Effector memory CD4-positive, alpha-beta T cell (primary cell): ENCODE data around the gene KLK8.

Experiments
- DNase-seq, 3 donors: peaks; one replicate each; pipeline ENCODE4 v3.0.0-alpha.2; 2020
- H3K27ac ChIP-seq: 2 replicates; pipeline ENCODE4 v1.7.0; 2013; ENCODE audit warnings: mild to moderate bottlenecking, low read length, moderate library complexity; ENCODE audit not compliant: insufficient read depth, poor library complexity, severe bottlenecking
- H3K27me3 ChIP-seq: replicated peaks from 2 replicates; pipeline ENCODE4 v1.7.0; 2013; ENCODE audit warnings: mild to moderate bottlenecking, low read length; ENCODE audit not compliant: insufficient read depth, control insufficient read depth, poor library complexity, severe bottlenecking
- H3K36me3 ChIP-seq: 2 replicates; pipeline ENCODE4 v1.7.0; 2013; ENCODE audit warnings: mild to moderate bottlenecking, low read length, moderate library complexity; ENCODE audit not compliant: control insufficient read depth, insufficient read depth
- H3K4me1 ChIP-seq: 2 replicates; pipeline ENCODE4 v1.7.0; 2013; ENCODE audit warnings: low read length, mild to moderate bottlenecking; ENCODE audit not compliant: control insufficient read depth, insufficient read depth, poor library complexity, severe bottlenecking
- H3K4me3 ChIP-seq: 2 replicates; pipeline ENCODE4 v1.7.0; 2013; ENCODE audit warnings: low read length, low read depth, mild to moderate bottlenecking; ENCODE audit not compliant: insufficient read depth, poor library complexity, severe bottlenecking
- H3K9me3 ChIP-seq: 2 replicates; pipeline ENCODE4 v1.7.0; 2013; ENCODE audit warnings: mild to moderate bottlenecking, low read length, moderate library complexity; ENCODE audit not compliant: control insufficient read depth

The KLK8 gene

GRCh38 chr19:51029718-51030117 is 28.3 kb upstream of the KLK8 start:
- Histone ChIP-seq H3K4me3 (no peak overlapping the region), H3K9me3 (no peaks in the 10 kb centered on the region), H3K27ac (no peak overlapping the region), H3K36me3 (no peaks in the 10 kb centered on the region), H3K27me3 (peaks cover 2% of the 10 kb centered on the region), H3K4me1 (no peaks in the 10 kb centered on the region)
- DNase-seq, result no peak

- no peaks in the 10 kb centered on the region for H3K9me3 ChIP-seq
- H3K4me3 ChIP-seq, result no peak overlapping the region
- H3K36me3 ChIP-seq, result no peaks in the 10 kb centered on the region
- H3K27me3 ChIP-seq, result peaks cover 2% of the 10 kb centered on the region
- no peak for DNase-seq
- no peaks in the 10 kb centered on the region for H3K4me1 ChIP-seq
- H3K27ac ChIP-seq, result no peak overlapping the region
Measured at GRCh38 chr19:51027873-51028272, 26.5 kb upstream of the KLK8 start.

DNA sequence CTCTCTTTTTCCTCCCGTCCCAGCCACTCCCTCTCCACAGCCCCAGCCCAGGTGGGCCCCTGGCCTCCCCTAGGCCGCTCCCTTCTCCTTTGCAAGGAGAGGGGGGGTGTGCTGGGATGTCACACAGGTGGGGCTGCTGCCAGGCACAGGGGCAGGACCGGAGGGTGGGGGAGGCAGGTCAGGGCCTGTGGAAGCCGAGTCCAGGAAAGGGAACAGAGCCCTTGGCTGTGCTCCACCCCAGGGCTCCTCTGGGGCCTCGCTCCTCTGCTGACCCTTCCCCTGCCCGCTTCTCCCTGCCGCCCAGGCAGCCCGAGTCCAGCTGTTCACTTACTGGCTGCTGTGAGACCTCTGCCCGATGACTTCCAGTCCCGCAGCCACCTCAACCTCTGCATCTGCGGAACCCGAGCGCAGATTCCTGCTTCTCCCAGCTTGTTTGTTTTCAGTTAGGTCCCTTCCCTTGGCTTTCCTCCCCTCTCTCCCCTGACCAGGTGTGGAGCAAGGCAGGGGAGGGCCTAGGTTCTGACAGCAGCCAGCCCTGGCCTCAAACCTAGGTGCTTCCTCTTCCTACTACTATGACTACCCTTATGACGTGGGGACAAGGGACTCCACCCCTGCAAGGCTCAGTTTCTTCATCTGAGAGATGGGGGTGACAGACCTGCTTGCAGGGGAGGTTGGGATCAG is 25.9 kb upstream of the KLK8 start:
- Histone ChIP-seq H3K4me1 (no peaks in the 10 kb centered on the region), H3K9me3 (no peaks in the 10 kb centered on the region), H3K27me3 (peaks cover 2% of the 10 kb centered on the region), H3K36me3 (no peaks in the 10 kb centered on the region), H3K4me3 (no peak overlapping the region), H3K27ac (no peak overlapping the region)
- no peak for DNase-seq

- Histone ChIP-seq H3K27ac (no peak within 1 kb of the TSS), H3K4me3 (no peak within 1 kb of the TSS), H3K9me3 (no peaks in the 10 kb centered on the region), H3K27me3 (peaks cover 2% of the 10 kb centered on the region), H3K4me1 (no peaks in the 10 kb centered on the region), H3K36me3 (no peaks in the 10 kb centered on the region)
- DNase-seq, result no peak
Measured at GRCh38 chr19:51026554-51026831, 25.1 kb upstream of the KLK8 start, which contains the start of gene KLK11. Gene KLK11 (minus strand): TSS chr19:51026616. CDS start chr19:51025631, 985 bp downstream.

GRCh38 chr19:51025809-51026553 is 24.6 kb upstream of the KLK8 start:
- no peaks in the 10 kb centered on the region for H3K4me1 ChIP-seq
- no peak for DNase-seq
- no peaks in the 10 kb centered on the region for H3K36me3 ChIP-seq
- no peak overlapping the region for H3K27ac ChIP-seq
- no peak overlapping the region for H3K4me3 ChIP-seq
- H3K9me3 ChIP-seq, result no peaks in the 10 kb centered on the region
- peaks cover 2% of the 10 kb centered on the region for H3K27me3 ChIP-seq

DNA sequence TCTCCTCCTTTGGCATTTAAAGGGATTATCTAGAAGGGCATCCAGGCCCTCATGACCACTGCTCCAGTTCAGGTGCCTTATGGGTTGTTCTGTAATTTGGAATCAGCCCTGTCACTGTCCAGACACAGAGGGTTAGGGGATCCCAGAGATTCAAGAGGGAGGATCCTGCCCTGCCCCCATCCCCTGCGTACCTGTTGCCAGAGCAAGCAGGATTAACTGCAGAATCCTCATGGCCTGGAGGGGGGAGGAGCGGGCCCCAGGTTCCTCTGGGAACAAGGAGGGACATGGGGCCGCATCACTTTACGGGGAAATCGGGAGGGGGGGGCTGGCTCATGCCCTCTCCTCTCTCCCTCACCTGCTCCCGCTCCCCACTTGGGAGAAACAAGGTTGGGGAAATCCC is 24.0 kb upstream of the KLK8 start:
- Histone ChIP-seq H3K27ac (no peak overlapping the region), H3K4me3 (no peak overlapping the region), H3K4me1 (no peaks in the 10 kb centered on the region), H3K27me3 (peaks cover 2% of the 10 kb centered on the region), H3K36me3 (no peaks in the 10 kb centered on the region), H3K9me3 (no peaks in the 10 kb centered on the region)
- DNase-seq, result no peak

DNA sequence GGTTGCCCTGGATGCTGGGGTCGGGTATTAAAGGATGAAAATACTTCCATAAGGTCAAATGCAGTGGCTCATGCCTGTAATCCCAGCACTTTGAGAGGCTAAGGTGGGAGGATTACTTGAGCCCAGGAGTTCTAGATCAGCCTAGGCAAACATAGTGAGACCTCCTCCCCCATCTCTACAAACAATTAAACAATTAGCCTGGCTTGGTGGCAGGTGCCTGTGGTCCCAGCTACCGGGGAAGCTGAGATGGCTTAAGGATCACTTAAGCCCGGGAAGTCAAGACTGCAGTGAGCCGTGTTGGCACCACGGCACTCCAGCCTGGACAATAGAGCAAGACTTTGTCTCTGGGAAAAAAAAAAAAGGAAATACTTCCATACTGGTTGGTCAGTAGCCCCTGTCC is 23.5 kb upstream of the KLK8 start:
- Histone ChIP-seq H3K27me3 (peaks cover 5% of the 10 kb centered on the region), H3K27ac (no peak overlapping the region), H3K4me1 (no peaks in the 10 kb centered on the region), H3K36me3 (no peaks in the 10 kb centered on the region), H3K9me3 (no peaks in the 10 kb centered on the region), H3K4me3 (no peak overlapping the region)
- no peak for DNase-seq

- Histone ChIP-seq H3K4me3 (no peak overlapping the region), H3K27me3 (peaks cover 15% of the 10 kb centered on the region), H3K4me1 (peaks cover 4% of the 10 kb centered on the region), H3K27ac (no peak overlapping the region), H3K36me3 (no peaks in the 10 kb centered on the region), H3K9me3 (no peaks in the 10 kb centered on the region)
- DNase-seq, result no peak
Measured at GRCh38 chr19:51023946-51024345, 22.5 kb upstream of the KLK8 start.

DNA sequence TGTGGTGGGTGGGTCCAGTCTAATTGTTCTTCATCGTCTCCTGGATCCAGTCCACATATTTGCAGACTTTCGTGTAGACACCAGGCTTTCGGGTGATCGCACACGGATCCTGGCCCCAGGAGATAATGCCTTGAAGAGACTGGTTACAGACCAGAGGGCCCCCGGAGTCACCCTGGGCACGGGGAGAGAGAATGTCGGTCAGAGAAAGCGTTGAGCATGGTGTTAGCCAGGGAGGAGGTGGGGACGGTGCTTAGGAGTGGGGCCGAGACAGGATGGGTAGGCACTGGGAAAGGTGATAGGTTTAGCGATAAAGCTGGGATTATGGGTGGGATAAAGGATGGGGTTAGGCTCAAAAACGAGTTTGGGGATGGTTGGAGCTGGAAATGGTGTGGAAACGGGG is 21.1 kb upstream of the KLK8 start:
- Histone ChIP-seq H3K4me3 (no peak overlapping the region), H3K36me3 (no peaks in the 10 kb centered on the region), H3K27ac (no peak overlapping the region), H3K27me3 (peaks cover 20% of the 10 kb centered on the region), H3K4me1 (peaks cover 6% of the 10 kb centered on the region), H3K9me3 (no peaks in the 10 kb centered on the region)
- no peak for DNase-seq

DNA sequence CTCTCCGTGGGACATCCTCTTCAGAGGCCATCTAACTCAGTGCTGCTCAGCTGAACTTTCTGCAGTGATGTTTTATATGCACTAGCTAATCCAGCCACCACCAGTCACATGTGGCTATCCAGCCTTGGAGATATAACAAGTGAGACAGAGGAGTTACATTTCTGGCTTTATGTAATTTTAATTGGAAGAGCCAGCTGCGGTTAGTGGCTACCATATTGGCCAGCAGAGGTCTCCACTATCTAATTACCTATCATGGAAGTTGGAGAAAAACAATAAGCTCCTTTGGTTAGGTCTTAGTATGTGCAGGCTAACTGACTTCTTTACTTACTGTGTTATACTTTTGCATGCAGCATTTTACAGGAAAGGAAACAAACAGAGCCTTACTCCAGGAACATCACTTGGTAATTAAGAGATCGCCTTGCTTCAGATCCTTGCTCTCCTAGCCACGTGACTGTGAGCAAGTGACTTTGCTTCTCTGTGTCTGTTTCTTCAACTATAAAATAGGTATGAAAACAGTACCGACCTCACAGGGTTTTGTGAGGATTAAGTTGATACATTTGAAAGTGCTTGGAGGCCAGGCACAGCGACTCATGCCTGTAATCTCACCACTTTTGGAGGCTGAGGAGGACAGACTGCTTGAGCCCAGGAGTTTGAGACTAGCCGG is 19.7 kb upstream of the KLK8 start:
- Histone ChIP-seq H3K4me1 (peaks cover 10% of the 10 kb centered on the region), H3K9me3 (no peaks in the 10 kb centered on the region), H3K36me3 (no peaks in the 10 kb centered on the region), H3K27me3 (peaks cover 27% of the 10 kb centered on the region), H3K4me3 (no peak overlapping the region), H3K27ac (no peak overlapping the region)
- DNase-seq, result no peak
